PC-3 (cell line): Measurements from ENCODE around the gene PARVA.

Source experiments
- EZH2 ChIP-seq: fragments of 300-600 bp; sonication (generic); IDR thresholded peaks from one replicate; pipeline ENCODE4 v1.6.1; 2017; ENCODE audit warnings: antibody characterized with exemption, mild to moderate bottlenecking, low read length; ENCODE audit not compliant: unreplicated experiment
- EZH2phosphoT487 ChIP-seq: fragments of 300-600 bp; sonication (generic); IDR thresholded peaks from 2 replicates; pipeline ENCODE4 v1.6.1; 2018; ENCODE audit warnings: mild to moderate bottlenecking, antibody characterized with exemption, low read length, borderline replicate concordance
- TF ChIP-seq, protein P1 (sequence below): fragments of 300-600 bp; sonication (generic); conservative IDR thresholded peaks from 2 replicates; pipeline ENCODE4 v1.5.1; 2017; ENCODE audit warnings: antibody characterized with exemption, low read depth, mild to moderate bottlenecking, low read length

DNA sequence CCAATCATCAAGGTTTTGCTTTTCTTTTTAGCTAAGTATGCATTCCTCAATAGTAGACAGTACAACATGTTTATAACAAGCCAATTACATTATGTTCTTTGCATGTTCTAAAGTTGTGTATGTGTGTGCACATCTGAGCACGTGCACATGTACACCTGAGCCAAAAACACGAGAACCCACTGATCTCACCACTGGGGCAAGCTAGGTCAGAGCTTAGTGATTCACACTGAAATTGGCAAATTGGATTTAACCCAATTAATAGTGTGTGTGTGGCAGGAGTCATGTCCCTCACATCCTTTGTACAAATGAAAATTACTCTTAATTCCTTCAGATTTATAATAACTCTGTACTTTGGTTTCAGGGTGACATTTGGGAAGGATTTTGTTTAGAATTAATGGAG, 151.1 kb downstream of the PARVA start:
- TF ChIP-seq, protein P1, sequence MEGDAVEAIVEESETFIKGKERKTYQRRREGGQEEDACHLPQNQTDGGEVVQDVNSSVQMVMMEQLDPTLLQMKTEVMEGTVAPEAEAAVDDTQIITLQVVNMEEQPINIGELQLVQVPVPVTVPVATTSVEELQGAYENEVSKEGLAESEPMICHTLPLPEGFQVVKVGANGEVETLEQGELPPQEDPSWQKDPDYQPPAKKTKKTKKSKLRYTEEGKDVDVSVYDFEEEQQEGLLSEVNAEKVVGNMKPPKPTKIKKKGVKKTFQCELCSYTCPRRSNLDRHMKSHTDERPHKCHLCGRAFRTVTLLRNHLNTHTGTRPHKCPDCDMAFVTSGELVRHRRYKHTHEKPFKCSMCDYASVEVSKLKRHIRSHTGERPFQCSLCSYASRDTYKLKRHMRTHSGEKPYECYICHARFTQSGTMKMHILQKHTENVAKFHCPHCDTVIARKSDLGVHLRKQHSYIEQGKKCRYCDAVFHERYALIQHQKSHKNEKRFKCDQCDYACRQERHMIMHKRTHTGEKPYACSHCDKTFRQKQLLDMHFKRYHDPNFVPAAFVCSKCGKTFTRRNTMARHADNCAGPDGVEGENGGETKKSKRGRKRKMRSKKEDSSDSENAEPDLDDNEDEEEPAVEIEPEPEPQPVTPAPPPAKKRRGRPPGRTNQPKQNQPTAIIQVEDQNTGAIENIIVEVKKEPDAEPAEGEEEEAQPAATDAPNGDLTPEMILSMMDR: no peak
- TF ChIP-seq EZH2 (no peak), EZH2phosphoT487 (no peak)
